ENCODE results near the gene SLC35E1. TPM values are rescaled to one million over a fixed set of nuclear protein-coding genes. Genes with fewer than 3 reads are reported as not detected.

SLC35E1 gene
- total and polyA plus RNA-seq, 2 donors (not counting 3 experiments of a cell fraction or from before 2014, with no cell fraction given) = 36.0 to 37.5 TPM

DNA sequence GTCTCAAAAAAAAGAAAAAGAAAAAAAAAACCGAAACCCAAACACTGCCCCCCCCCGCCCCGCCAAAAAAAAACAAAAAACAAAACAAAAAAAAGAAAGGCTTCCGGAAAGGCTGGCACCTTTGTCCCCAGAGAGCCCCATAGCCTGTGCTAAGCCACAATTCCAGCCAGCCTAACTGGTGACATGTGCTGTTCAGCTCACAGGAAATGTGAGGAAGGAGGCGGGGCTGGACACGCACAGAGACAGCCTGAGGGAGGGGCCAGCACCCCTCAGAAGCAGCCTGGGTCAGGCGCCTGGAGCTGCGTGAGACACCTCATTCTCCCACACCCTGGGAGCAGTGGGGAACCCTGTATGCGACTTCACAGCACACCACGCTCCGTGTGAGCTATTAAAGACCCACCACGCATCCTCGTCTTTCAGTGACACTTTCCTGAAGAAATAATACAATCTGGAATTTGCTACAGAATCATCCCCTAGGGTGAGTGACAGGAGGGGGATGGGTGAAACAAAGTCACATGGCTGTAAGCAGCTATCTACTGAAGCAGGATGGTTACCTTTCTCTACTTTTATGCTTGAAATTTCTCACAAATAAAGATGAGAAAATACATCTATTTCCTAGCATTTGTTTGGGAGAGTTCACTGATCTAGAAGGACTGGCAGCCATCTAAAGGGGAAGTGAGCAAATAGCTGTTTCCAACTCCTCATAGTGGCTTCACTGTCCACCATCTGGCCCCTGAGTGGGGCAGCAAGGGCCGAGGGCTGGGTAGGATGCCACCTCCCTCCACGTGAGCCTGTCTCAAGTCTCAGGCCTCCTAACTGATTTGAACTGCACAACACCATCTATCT, 12.3 kb upstream of the SLC35E1 start:
- Histone ChIP-seq H3K9ac (replicated peaks; ENCODE audit: extremely low read depth, insufficient read depth, low read length) (no peak overlapping the region), H4K20me1 (replicated peaks; ENCODE audit: control insufficient read depth, extremely low read depth, insufficient read depth, low read length) (no peaks in the 10 kb centered on the region), H2AFZ (ENCODE audit: low read depth, low read length) (no peak overlapping the region), H3K4me1 (ENCODE audit: control insufficient read depth, extremely low read depth, insufficient read depth, low read length) (peaks cover 39% of the 10 kb centered on the region), H3K36me3 (ENCODE audit: control insufficient read depth in 2 of 2, extremely low read depth in 1 of 2, insufficient read depth in 2 of 2, low read length in 2 of 2) (no peaks in the 10 kb centered on the region), H3K27me3 (ENCODE audit: control insufficient read depth in 2 of 2, insufficient read depth in 2 of 2, low read length in 2 of 2) (no peaks in the 10 kb centered on the region), H3K4me2 (ENCODE audit: insufficient read depth, low read length) (peak overlapping the region; percentile 37), H3K79me2 (ENCODE audit: control insufficient read depth, insufficient read depth, low read length) (peaks cover 84% of the 10 kb centered on the region), H3K27ac (ENCODE audit: insufficient read depth, low read depth, low read length) (peak overlapping the region; percentile 54), H3K4me3 (replicated peaks in 1 of 3; ENCODE audit: insufficient read depth in 1 of 3, low read depth in 1 of 3, low read length in 3 of 3) (no peak overlapping the region), H3K9me1 (replicated peaks; ENCODE audit: control insufficient read depth, extremely low read depth, insufficient read depth, low read length) (no peaks in the 10 kb centered on the region), H3K9me3 (replicated peaks; ENCODE audit: control insufficient read depth, insufficient read depth, low read length) (no peaks in the 10 kb centered on the region)
- ChIA-PET CTCF (interaction anchor here (0.6 to 1.5 kb wide), 5 partner anchors 8 to 165 kb away, joined by 3 to 7 read pairs (median 3); partner anchors contain the start of genes MED26 and SLC35E1), POLR2A (interaction anchor here (1.3 kb wide), 1 partner anchor 44 kb away, joined by 3 read pairs; the partner anchor contains the start of gene MED26)
- no TSS peak for BruUV-seq (replicated peaks)
- no peak for TF ChIP-seq GATA2 (IDR thresholded peaks at IDR 0.05; ENCODE audit: insufficient read depth, insufficient read length, low read depth, low read length)
- TF ChIP-seq POLR2A (IDR thresholded peaks at IDR 0.05; ENCODE audit: low read depth, low read length) = peak; percentile 28
- TF ChIP-seq POLR2AphosphoS5 (IDR thresholded peaks at IDR 0.05; ENCODE audit: insufficient read depth, low read depth, low read length) = peak; percentile 42
- peak; percentile 33 for TF ChIP-seq MYC (IDR thresholded peaks at IDR 0.05; ENCODE audit: low read depth, low read length)
- no peak for TF ChIP-seq FOS (IDR thresholded peaks at IDR 0.05; ENCODE audit: borderline replicate concordance, insufficient read depth, low read length)
- dilution Hi-C loops (cut with MboI; ENCODE audit: extremely low pct_ligation_motif_present, low sequenced_read_pairs) (no loop called here), intact Hi-C loops (cut with micrococcal nuclease) (loop anchor here (2.0 kb wide), 1 partner anchor 44 kb away; the partner anchor contains the start of gene MED26)
- FAIRE-seq (peak; percentile 88), DNase-seq (ENCODE audit: low read depth, low spot score) (peak; percentile 80)

- Histone ChIP-seq H4K20me1 (replicated peaks; ENCODE audit: control insufficient read depth, extremely low read depth, insufficient read depth, low read length) (no peaks in the 10 kb centered on the region), H3K4me2 (ENCODE audit: insufficient read depth, low read length) (no peak overlapping the region), H3K79me2 (ENCODE audit: control insufficient read depth, insufficient read depth, low read length) (peaks cover 84% of the 10 kb centered on the region), H3K27ac (ENCODE audit: insufficient read depth, low read depth, low read length) (no peak overlapping the region), H2AFZ (ENCODE audit: low read depth, low read length) (no peak overlapping the region), H3K27me3 (ENCODE audit: control insufficient read depth in 2 of 2, insufficient read depth in 2 of 2, low read length in 2 of 2) (no peaks in the 10 kb centered on the region), H3K4me3 (replicated peaks in 1 of 3; ENCODE audit: insufficient read depth in 1 of 3, low read depth in 1 of 3, low read length in 3 of 3) (no peak overlapping the region), H3K9ac (replicated peaks; ENCODE audit: extremely low read depth, insufficient read depth, low read length) (no peak overlapping the region), H3K36me3 (ENCODE audit: control insufficient read depth in 2 of 2, extremely low read depth in 1 of 2, insufficient read depth in 2 of 2, low read length in 2 of 2) (peaks cover 0 to 3% of the 10 kb centered on the region in 2 experiments), H3K4me1 (ENCODE audit: control insufficient read depth, extremely low read depth, insufficient read depth, low read length) (peaks cover 23% of the 10 kb centered on the region), H3K9me1 (replicated peaks; ENCODE audit: control insufficient read depth, extremely low read depth, insufficient read depth, low read length) (no peaks in the 10 kb centered on the region), H3K9me3 (replicated peaks; ENCODE audit: control insufficient read depth, insufficient read depth, low read length) (no peaks in the 10 kb centered on the region)
- no peak for DNase-seq (ENCODE audit: low read depth, low spot score)
- dilution Hi-C loops (cut with MboI; ENCODE audit: extremely low pct_ligation_motif_present, low sequenced_read_pairs) (no loop called here), intact Hi-C loops (cut with micrococcal nuclease) (no loop called here)
- ChIA-PET POLR2A (no interaction called here), CTCF (no interaction called here)
- TF ChIP-seq GATA2 (IDR thresholded peaks at IDR 0.05; ENCODE audit: insufficient read depth, insufficient read length, low read depth, low read length) = no peak
- TF ChIP-seq, protein P1, sequence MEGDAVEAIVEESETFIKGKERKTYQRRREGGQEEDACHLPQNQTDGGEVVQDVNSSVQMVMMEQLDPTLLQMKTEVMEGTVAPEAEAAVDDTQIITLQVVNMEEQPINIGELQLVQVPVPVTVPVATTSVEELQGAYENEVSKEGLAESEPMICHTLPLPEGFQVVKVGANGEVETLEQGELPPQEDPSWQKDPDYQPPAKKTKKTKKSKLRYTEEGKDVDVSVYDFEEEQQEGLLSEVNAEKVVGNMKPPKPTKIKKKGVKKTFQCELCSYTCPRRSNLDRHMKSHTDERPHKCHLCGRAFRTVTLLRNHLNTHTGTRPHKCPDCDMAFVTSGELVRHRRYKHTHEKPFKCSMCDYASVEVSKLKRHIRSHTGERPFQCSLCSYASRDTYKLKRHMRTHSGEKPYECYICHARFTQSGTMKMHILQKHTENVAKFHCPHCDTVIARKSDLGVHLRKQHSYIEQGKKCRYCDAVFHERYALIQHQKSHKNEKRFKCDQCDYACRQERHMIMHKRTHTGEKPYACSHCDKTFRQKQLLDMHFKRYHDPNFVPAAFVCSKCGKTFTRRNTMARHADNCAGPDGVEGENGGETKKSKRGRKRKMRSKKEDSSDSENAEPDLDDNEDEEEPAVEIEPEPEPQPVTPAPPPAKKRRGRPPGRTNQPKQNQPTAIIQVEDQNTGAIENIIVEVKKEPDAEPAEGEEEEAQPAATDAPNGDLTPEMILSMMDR (IDR thresholded peaks at IDR 0.05; ENCODE audit: extremely low read depth in 1 of 2, insufficient read depth in 1 of 2, low read depth in 1 of 2, low read length in 2 of 2) = no peak
- no peak for TF ChIP-seq EZH2 (IDR thresholded peaks at IDR 0.05; ENCODE audit: borderline replicate concordance, low read depth, low read length, severe bottlenecking)
- no peak for TF ChIP-seq MYC (IDR thresholded peaks at IDR 0.05; ENCODE audit: low read depth, low read length)
- no peak for TF ChIP-seq POLR2A (IDR thresholded peaks at IDR 0.05; ENCODE audit: low read depth, low read length)
- no TSS peak for BruUV-seq (replicated peaks)
- no peak for FAIRE-seq
These were observed 10.5 kb upstream of the SLC35E1 start for GRCh38 chr19:16582486-16583261.

Data from endothelial cell of umbilical vein (primary cell).